DOHH2 (cell line): ENCODE measurements around the gene UBE2I.

Experiments used
- H3F3A ChIP-seq: fragments of 200-600 bp; sonication (generic), shearing (Covaris generic); 2 replicates; pipeline ENCODE4 v1.6.0; 2016; ENCODE audit warnings: antibody characterized with exemption, mild to moderate bottlenecking; ENCODE audit not compliant: control insufficient read depth, insufficient read depth
- H3K27ac ChIP-seq: fragments of 200-600 bp; sonication (generic); 2 replicates; pipeline ENCODE4 v1.5.1; 2014; ENCODE audit warnings: low read depth, mild to moderate bottlenecking, low read length, moderate library complexity
- H3K27me3 ChIP-seq: fragments of 200-600 bp; sonication (generic); 2 replicates; pipeline ENCODE4 v1.6.1; 2014; ENCODE audit warnings: mild to moderate bottlenecking, low read length, mixed read lengths; ENCODE audit not compliant: control insufficient read depth
- H3K36me3 ChIP-seq: fragments of 200-600 bp; sonication (generic); 2 replicates; pipeline ENCODE4 v1.6.1; 2014; ENCODE audit warnings: mild to moderate bottlenecking, low read length, moderate library complexity, mixed read lengths; ENCODE audit not compliant: control insufficient read depth
- H3K4me1 ChIP-seq: fragments of 200-600 bp; sonication (generic); 2 replicates; pipeline ENCODE4 v1.6.1; 2014; ENCODE audit warnings: mild to moderate bottlenecking, low read length, mixed read lengths; ENCODE audit not compliant: control insufficient read depth
- H3K4me2 ChIP-seq: fragments of 200-600 bp; sonication (generic); 2 replicates; pipeline ENCODE4 v1.6.0; 2014; ENCODE audit warnings: mild to moderate bottlenecking, low read length, moderate library complexity
- H3K4me3 ChIP-seq: fragments of 200-600 bp; sonication (generic); 2 replicates; pipeline ENCODE4 v1.5.1; 2014; ENCODE audit warnings: mild to moderate bottlenecking, low read length, mixed read lengths
- H3K79me2 ChIP-seq: fragments of 200-600 bp; sonication (generic); 2 replicates; pipeline ENCODE4 v1.6.1; 2014; ENCODE audit warnings: mild to moderate bottlenecking, low read length, mixed read lengths; ENCODE audit not compliant: control insufficient read depth
- H3K9me2 ChIP-seq: fragments of 200-600 bp; sonication (generic); replicated peaks from 2 replicates; pipeline ENCODE4 v1.6.1; 2014; ENCODE audit warnings: mild to moderate bottlenecking, low read length, mixed read lengths; ENCODE audit not compliant: control insufficient read depth
- H3K9me3 ChIP-seq: fragments of 200-600 bp; sonication (generic); 2 replicates; pipeline ENCODE4 v1.6.1; 2014; ENCODE audit warnings: antibody characterized with exemption, low read length, mixed read lengths; ENCODE audit not compliant: control insufficient read depth, insufficient read depth
- H4K20me1 ChIP-seq: fragments of 200-600 bp; sonication (generic); 2 replicates; pipeline ENCODE4 v1.6.0; 2014; ENCODE audit warnings: low read depth, mild to moderate bottlenecking, antibody characterized with exemption, low read length, moderate library complexity; ENCODE audit not compliant: control insufficient read depth, insufficient read depth
- EZH2phosphoT487 ChIP-seq: fragments of 200-600 bp; sonication (generic); IDR thresholded peaks from 2 replicates; pipeline ENCODE4 v1.6.1; 2017; ENCODE audit warnings: borderline replicate concordance, mild to moderate bottlenecking, antibody characterized with exemption, low read length, moderate library complexity, mixed read lengths
- TF ChIP-seq, protein P1 (sequence below): fragments of 200-600 bp; sonication (generic); IDR thresholded peaks from one replicate; pipeline ENCODE4 v1.5.1; 2014; ENCODE audit warnings: antibody characterized with exemption, mild to moderate bottlenecking, low read depth, low read length; ENCODE audit not compliant: poor library complexity, severe bottlenecking

Gene UBE2I

DNA sequence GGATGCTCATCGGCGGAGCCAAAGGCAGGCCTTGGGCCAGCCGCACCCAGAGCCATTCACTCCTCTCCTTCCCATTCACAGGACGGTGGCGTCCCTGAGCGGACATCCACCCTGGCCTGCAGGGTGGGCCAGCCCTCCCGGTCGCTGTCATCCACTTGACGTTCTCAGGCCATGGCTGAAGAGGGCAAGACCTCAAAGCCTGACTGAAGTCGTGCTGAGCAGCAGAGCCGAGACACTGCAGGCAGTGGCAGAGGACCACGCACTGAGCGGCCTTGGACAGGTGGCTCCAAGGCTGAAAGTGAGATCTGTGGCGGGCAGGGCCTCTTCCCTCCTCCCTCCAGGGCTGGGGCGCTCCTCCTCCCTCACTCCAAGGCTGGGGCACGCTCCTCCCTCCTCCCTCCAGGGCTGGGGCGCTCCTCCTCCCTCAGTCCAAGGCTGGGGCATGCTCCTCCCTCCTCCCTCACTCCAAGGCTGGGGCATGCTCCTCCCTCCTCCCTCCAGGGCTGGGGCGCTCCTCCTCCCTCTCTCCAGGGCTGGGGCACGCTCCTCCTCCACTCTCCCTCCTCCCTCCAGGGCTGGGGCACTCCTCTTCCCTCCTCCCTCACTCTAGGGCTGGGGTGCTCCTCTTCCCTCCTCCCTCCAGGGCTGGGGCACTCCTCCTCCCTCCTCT is 66.4 kb downstream of the UBE2I start:
- H3K4me1 ChIP-seq: peaks cover 14% of the 10 kb centered on the region
- no peak overlapping the region for H3K4me3 ChIP-seq
- H3K27me3 ChIP-seq: no peaks in the 10 kb centered on the region
- H4K20me1 ChIP-seq: no peaks in the 10 kb centered on the region
- H3K4me2 ChIP-seq: no peak overlapping the region
- no peaks in the 10 kb centered on the region for H3K36me3 ChIP-seq
- no peaks in the 10 kb centered on the region for H3F3A ChIP-seq
- H3K79me2 ChIP-seq: no peaks in the 10 kb centered on the region
- TF ChIP-seq EZH2phosphoT487: no peak
- TF ChIP-seq, protein P1, sequence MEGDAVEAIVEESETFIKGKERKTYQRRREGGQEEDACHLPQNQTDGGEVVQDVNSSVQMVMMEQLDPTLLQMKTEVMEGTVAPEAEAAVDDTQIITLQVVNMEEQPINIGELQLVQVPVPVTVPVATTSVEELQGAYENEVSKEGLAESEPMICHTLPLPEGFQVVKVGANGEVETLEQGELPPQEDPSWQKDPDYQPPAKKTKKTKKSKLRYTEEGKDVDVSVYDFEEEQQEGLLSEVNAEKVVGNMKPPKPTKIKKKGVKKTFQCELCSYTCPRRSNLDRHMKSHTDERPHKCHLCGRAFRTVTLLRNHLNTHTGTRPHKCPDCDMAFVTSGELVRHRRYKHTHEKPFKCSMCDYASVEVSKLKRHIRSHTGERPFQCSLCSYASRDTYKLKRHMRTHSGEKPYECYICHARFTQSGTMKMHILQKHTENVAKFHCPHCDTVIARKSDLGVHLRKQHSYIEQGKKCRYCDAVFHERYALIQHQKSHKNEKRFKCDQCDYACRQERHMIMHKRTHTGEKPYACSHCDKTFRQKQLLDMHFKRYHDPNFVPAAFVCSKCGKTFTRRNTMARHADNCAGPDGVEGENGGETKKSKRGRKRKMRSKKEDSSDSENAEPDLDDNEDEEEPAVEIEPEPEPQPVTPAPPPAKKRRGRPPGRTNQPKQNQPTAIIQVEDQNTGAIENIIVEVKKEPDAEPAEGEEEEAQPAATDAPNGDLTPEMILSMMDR: no peak
- no peaks in the 10 kb centered on the region for H3K9me2 ChIP-seq
- no peak overlapping the region for H3K27ac ChIP-seq
- no peaks in the 10 kb centered on the region for H3K9me3 ChIP-seq
